GM12892 (cell line): ENCODE measurements around the gene SH3RF3.

Experiments used
- POLR2A ChIP-seq: IDR thresholded peaks from 2 replicates; pipeline ENCODE4 v1.6.1; 2011; ENCODE audit warnings: low read depth, low read length, control low read depth
- POLR2AphosphoS5 ChIP-seq: IDR thresholded peaks from 2 replicates; pipeline ENCODE4 v1.6.1; 2011; ENCODE audit warnings: low read depth, low read length, control low read depth

DNA sequence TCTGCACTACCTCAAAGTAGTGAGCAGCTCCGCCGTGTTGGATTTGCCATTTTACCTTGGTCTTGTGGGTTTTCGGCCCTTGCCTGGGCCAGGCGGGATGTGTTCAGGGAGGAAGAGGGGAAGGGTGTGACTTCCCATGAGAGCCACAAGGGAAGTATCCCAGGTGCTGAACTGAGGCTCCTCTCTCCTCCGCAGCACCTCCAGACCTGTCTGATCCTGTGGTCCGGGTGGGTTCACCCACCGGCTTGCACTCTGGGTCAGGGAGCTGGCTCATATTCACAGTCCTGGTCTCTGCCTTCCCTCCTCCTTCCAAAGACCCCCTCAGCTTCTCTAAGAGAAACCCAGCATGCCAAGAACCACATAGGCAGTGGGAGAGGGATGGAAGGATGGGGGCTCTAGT lies 249.0 kb downstream of the SH3RF3 start:
- TF ChIP-seq POLR2AphosphoS5 (no peak), POLR2A (no peak)
